Mesenchymal stem cell (in vitro differentiated cells and primary cell): ENCODE results near the gene CD70. TPM values are rescaled to one million over a fixed set of nuclear protein-coding genes. Genes with fewer than 3 reads are reported as not detected.

Experiments used
- small RNA-seq: library from polyadenylated mRNA; stranded (forward); fragments of <200 nt; extraction: miRNeasy Mini kit (QIAGEN cat#:217004); gene quantifications from one replicate; pipeline ENCODE3, GENCODE V24; 2013; ENCODE audit warnings: low read depth

CD70 gene

Small RNA genes within 50 kb of the gene (small RNA-seq; reads per million reads assigned to genes)
- gene RF00019 = not detected
